HEK293 (cell line): ENCODE results near the gene ZNF564.
A peak's percentile ranks its signal among the peaks of the same experiment; 100 is the strongest.

Experiments
- CTCF ChIA-PET: fragments of 350-600 bp; formaldehyde crosslinking; extraction: SDS; loops from one replicate; lab custom pipeline; 2021; ENCODE audit warnings: antibody characterized with exemption; lab: Yijun Ruan, JAX
- POLR2A ChIA-PET: fragments of 300-600 bp; formaldehyde crosslinking; extraction: SDS; loops from one replicate; lab custom pipeline; 2020; ENCODE audit warnings: antibody characterized with exemption, inconsistent platforms; lab: Yijun Ruan, JAX
- H3K27ac ChIP-seq: fragments of 200-500 bp; sonication (Bioruptor generic); 2 replicates; pipeline ENCODE4 v1.5.1; 2014; ENCODE audit warnings: low read depth, low read length, control low read depth, inconsistent platforms; ENCODE audit errors: extremely low read depth
- H3K36me3 ChIP-seq, 2 experiments: fragments of 200-500 bp in 1 of 2; sonication (Bioruptor generic) in 1 of 2; 1 replicate in 1 of 2; 2 replicates in 1 of 2; pipeline ENCODE4 v1.5.1; 2014 to 2017; ENCODE audit warnings: inconsistent platforms in 2 of 2, low read length in 2 of 2; ENCODE audit not compliant: control insufficient read depth in 2 of 2, insufficient read depth in 1 of 2
- H3K4me1 ChIP-seq: fragments of 200-500 bp; sonication (Bioruptor generic); 2 replicates; pipeline ENCODE4 v1.5.1; 2014; ENCODE audit warnings: mild to moderate bottlenecking, low read length, inconsistent platforms; ENCODE audit not compliant: control insufficient read depth, insufficient read depth
- H3K4me3 ChIP-seq: 2 replicates; pipeline ENCODE4 v1.5.1; 2011; ENCODE audit warnings: low read depth, mild to moderate bottlenecking, control low read depth, low read length, moderate library complexity
- H3K9me3 ChIP-seq: fragments of 200-500 bp; sonication (Bioruptor generic); 2 replicates; pipeline ENCODE4 v1.5.1; 2014; ENCODE audit warnings: low read depth, low read length, inconsistent platforms; ENCODE audit not compliant: control insufficient read depth, insufficient read depth
- BCL11A ChIP-seq: fragments of 450-650 bp; formaldehyde crosslinking; IDR thresholded peaks from 2 replicates; pipeline ENCODE4 v1.5.1; 2016; ENCODE audit warnings: low read depth, missing biosample characterization, missing genetic modification characterization
- KLF1 ChIP-seq: fragments of 450-650 bp; formaldehyde crosslinking; IDR thresholded peaks from 2 replicates; pipeline ENCODE4 v1.5.1; 2016; ENCODE audit warnings: missing biosample characterization, missing genetic modification characterization
- PRDM1 ChIP-seq: fragments of 450-650 bp; formaldehyde crosslinking; IDR thresholded peaks from 2 replicates; pipeline ENCODE4; 2016; ENCODE audit warnings: missing biosample characterization, missing genetic modification characterization
- SETDB1 ChIP-seq: IDR thresholded peaks from one replicate; pipeline ENCODE4 v1.6.1; 2017; ENCODE audit warnings: mild to moderate bottlenecking, low read length, moderate library complexity, mixed read lengths; ENCODE audit not compliant: insufficient read length
- YY1 ChIP-seq: fragments of 450-650 bp; formaldehyde crosslinking; IDR thresholded peaks from 2 replicates; pipeline ENCODE4 v1.5.1; 2018; ENCODE audit warnings: missing biosample characterization, missing genetic modification characterization
- ZBTB21 ChIP-seq: fragments of 450-650 bp; formaldehyde crosslinking; IDR thresholded peaks from 2 replicates; pipeline ENCODE4 v1.5.1; 2017; ENCODE audit warnings: missing biosample characterization, missing genetic modification characterization
- ZBTB7A ChIP-seq: fragments of 450-650 bp; formaldehyde crosslinking; IDR thresholded peaks from 2 replicates; pipeline ENCODE4 v1.5.1; 2016; ENCODE audit warnings: low read depth, missing biosample characterization, missing genetic modification characterization
- ZEB2 ChIP-seq: fragments of 450-650 bp; formaldehyde crosslinking; IDR thresholded peaks from 2 replicates; pipeline ENCODE4 v1.5.1; 2016; ENCODE audit warnings: missing biosample characterization, missing genetic modification characterization
- ZFHX2 ChIP-seq: fragments of 450-650 bp; formaldehyde crosslinking; conservative IDR thresholded peaks from 2 replicates; pipeline ENCODE4 v1.5.1; 2016; ENCODE audit warnings: missing biosample characterization, missing genetic modification characterization
- ZNF157 ChIP-seq: fragments of 450-650 bp; formaldehyde crosslinking; IDR thresholded peaks from 2 replicates; pipeline ENCODE4 v1.5.1; 2016; ENCODE audit warnings: missing biosample characterization, missing genetic modification characterization
- ZNF202 ChIP-seq: fragments of 450-650 bp; formaldehyde crosslinking; IDR thresholded peaks from 2 replicates; pipeline ENCODE4 v1.5.1; 2016; ENCODE audit warnings: missing biosample characterization, missing genetic modification characterization, borderline replicate concordance
- ZNF239 ChIP-seq: fragments of 450-650 bp; formaldehyde crosslinking; IDR thresholded peaks from 2 replicates; pipeline ENCODE4 v1.5.1; 2016; ENCODE audit warnings: missing biosample characterization, missing genetic modification characterization
- ZNF292 ChIP-seq: fragments of 450-650 bp; formaldehyde crosslinking; IDR thresholded peaks from 2 replicates; pipeline ENCODE4 v1.5.1; 2016; ENCODE audit warnings: low read depth, missing biosample characterization, missing genetic modification characterization, borderline replicate concordance
- ZNF341 ChIP-seq: fragments of 450-650 bp; formaldehyde crosslinking; IDR thresholded peaks from 2 replicates; pipeline ENCODE4; 2016; ENCODE audit warnings: low read depth, missing biosample characterization, missing genetic modification characterization
- ZNF366 ChIP-seq: fragments of 450-650 bp; formaldehyde crosslinking; conservative IDR thresholded peaks from 2 replicates; pipeline ENCODE4 v1.5.1; 2016; ENCODE audit warnings: missing biosample characterization, missing genetic modification characterization
- ZNF416 ChIP-seq: fragments of 450-650 bp; formaldehyde crosslinking; IDR thresholded peaks from 2 replicates; pipeline ENCODE4 v1.5.1; 2016; ENCODE audit warnings: missing biosample characterization, missing genetic modification characterization
- ZNF426 ChIP-seq: fragments of 450-650 bp; formaldehyde crosslinking; IDR thresholded peaks from 2 replicates; pipeline ENCODE4 v1.5.1; 2017; ENCODE audit warnings: missing biosample characterization, missing genetic modification characterization, mild to moderate bottlenecking, inconsistent platforms, moderate library complexity
- ZNF473 ChIP-seq: fragments of 450-650 bp; formaldehyde crosslinking; IDR thresholded peaks from 2 replicates; pipeline ENCODE4 v1.5.1; 2017; ENCODE audit warnings: missing biosample characterization, missing genetic modification characterization
- ZNF501 ChIP-seq: fragments of 450-650 bp; formaldehyde crosslinking; IDR thresholded peaks from 2 replicates; pipeline ENCODE4 v1.5.1; 2016; ENCODE audit warnings: missing biosample characterization, missing genetic modification characterization
- ZNF530 ChIP-seq: fragments of 450-650 bp; formaldehyde crosslinking; IDR thresholded peaks from 2 replicates; pipeline ENCODE4 v1.5.1; 2016; ENCODE audit warnings: low read depth, missing biosample characterization, missing genetic modification characterization
- ZNF549 ChIP-seq: fragments of 450-650 bp; IDR thresholded peaks from 2 replicates; pipeline ENCODE4 v1.5.1; 2018; ENCODE audit warnings: missing biosample characterization, missing genetic modification characterization, mild to moderate bottlenecking, inconsistent platforms, moderate library complexity
- ZNF555 ChIP-seq: fragments of 450-650 bp; formaldehyde crosslinking; conservative IDR thresholded peaks from 2 replicates; pipeline ENCODE4 v1.5.1; 2017; ENCODE audit warnings: missing biosample characterization, mild to moderate bottlenecking, missing genetic modification characterization, inconsistent platforms
- ZNF558 ChIP-seq: fragments of 450-650 bp; formaldehyde crosslinking; IDR thresholded peaks from 2 replicates; pipeline ENCODE4 v1.5.1; 2016; ENCODE audit warnings: missing biosample characterization, missing genetic modification characterization
- ZNF571 ChIP-seq: fragments of 450-650 bp; formaldehyde crosslinking; IDR thresholded peaks from 2 replicates; pipeline ENCODE4 v1.5.0; 2017; ENCODE audit warnings: missing biosample characterization, missing genetic modification characterization
- ZNF585B ChIP-seq: fragments of 450-650 bp; formaldehyde crosslinking; IDR thresholded peaks from 2 replicates; pipeline ENCODE4 v1.5.1; 2016; ENCODE audit warnings: missing biosample characterization, missing genetic modification characterization
- ZNF768 ChIP-seq: fragments of 450-650 bp; formaldehyde crosslinking; IDR thresholded peaks from 2 replicates; pipeline ENCODE4 v1.5.1; 2018; ENCODE audit warnings: missing biosample characterization, mild to moderate bottlenecking, missing genetic modification characterization
- ZNF785 ChIP-seq: fragments of 450-650 bp; formaldehyde crosslinking; IDR thresholded peaks from 2 replicates; pipeline ENCODE4 v1.5.1; 2016; ENCODE audit warnings: missing biosample characterization, missing genetic modification characterization
- TF ChIP-seq, protein P1 (sequence below): fragments of 450-650 bp; formaldehyde crosslinking; IDR thresholded peaks from 2 replicates; pipeline ENCODE4 v1.5.1; 2016; ENCODE audit warnings: missing biosample characterization, missing genetic modification characterization
- TF ChIP-seq, protein P2 (sequence below): fragments of 450-650 bp; formaldehyde crosslinking; IDR thresholded peaks from 2 replicates; pipeline ENCODE4 v1.5.1; 2016; ENCODE audit warnings: missing biosample characterization, missing genetic modification characterization
- TF ChIP-seq, protein P3 (sequence below): fragments of 450-650 bp; formaldehyde crosslinking; IDR thresholded peaks from 2 replicates; pipeline ENCODE4 v1.5.1; 2017; ENCODE audit warnings: missing biosample characterization, missing genetic modification characterization
- TF ChIP-seq, protein P4 (sequence below): fragments of 450-650 bp; formaldehyde crosslinking; IDR thresholded peaks from 2 replicates; pipeline ENCODE4 v1.5.1; 2017; ENCODE audit warnings: missing biosample characterization, missing genetic modification characterization
- TF ChIP-seq, protein P5 (sequence below): fragments of 450-650 bp; formaldehyde crosslinking; IDR thresholded peaks from 2 replicates; pipeline ENCODE4 v1.5.1; 2016; ENCODE audit warnings: missing biosample characterization, missing genetic modification characterization

Gene ZNF564

DNA sequence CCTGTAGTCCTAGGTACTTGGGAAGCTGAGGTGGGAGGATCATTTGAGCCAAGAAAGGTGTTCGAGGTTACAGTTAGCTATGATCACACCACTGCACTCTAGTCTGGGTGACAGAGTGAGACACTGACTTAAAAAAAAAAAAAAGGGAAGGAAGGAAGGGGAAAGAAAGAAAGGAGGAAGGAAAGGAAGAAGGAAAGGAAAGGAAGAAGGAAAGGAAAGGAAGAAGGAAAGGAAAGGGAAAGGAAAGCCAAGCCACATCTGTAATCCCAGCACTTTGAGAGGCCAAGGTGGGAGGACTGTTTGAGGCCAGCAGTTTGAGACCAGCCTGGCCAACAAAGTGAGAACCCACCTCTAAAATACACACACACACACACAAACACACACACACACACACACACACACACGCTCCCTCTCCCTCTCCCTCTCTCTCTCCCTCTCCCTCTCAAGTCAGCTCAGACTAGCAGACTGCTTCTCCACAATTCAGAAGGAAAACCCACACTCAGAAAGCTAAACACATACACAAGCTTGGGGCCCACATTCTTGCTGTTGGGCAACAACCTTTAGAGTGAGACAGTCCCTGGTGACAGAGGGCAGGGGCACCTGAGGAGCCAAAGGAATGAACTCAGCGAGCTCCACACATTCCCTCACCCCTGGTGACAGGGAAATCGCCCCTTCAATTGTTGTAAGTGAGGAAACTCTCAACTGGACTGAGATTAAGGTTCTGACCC lies 69.3 kb downstream of the ZNF564 start:
- CTCF ChIA-PET = interaction anchor here (0.5 to 0.6 kb wide), 2 partner anchors 42 to 198 kb away, joined by 3 read pairs; no protein-coding TSS in a partner anchor
- TF ChIP-seq, protein P1, sequence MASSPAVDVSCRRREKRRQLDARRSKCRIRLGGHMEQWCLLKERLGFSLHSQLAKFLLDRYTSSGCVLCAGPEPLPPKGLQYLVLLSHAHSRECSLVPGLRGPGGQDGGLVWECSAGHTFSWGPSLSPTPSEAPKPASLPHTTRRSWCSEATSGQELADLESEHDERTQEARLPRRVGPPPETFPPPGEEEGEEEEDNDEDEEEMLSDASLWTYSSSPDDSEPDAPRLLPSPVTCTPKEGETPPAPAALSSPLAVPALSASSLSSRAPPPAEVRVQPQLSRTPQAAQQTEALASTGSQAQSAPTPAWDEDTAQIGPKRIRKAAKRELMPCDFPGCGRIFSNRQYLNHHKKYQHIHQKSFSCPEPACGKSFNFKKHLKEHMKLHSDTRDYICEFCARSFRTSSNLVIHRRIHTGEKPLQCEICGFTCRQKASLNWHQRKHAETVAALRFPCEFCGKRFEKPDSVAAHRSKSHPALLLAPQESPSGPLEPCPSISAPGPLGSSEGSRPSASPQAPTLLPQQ (tag by site-specific recombination) = peak; percentile 54
- TF ChIP-seq ZNF366 (tag by site-specific recombination) (peak; percentile 61; the same call in 1 of the 2 replicates), ZNF473 (tag by site-specific recombination) (no peak), ZNF416 (tag by site-specific recombination) (no peak), ZBTB21 (no peak), ZNF768 (tag by site-specific recombination) (no peak), ZNF785 (tag by site-specific recombination) (no peak), SETDB1 (no peak), ZNF202 (tag by site-specific recombination) (no peak), ZBTB7A (tag by site-specific recombination) (no peak), ZNF239 (no peak), ZFHX2 (tag by site-specific recombination) (no peak), ZNF555 (tag by site-specific recombination) (no peak), ZNF549 (tag by site-specific recombination) (no peak), ZNF426 (tag by site-specific recombination) (no peak), ZNF585B (tag by site-specific recombination) (no peak), BCL11A (tag by site-specific recombination) (no peak), ZNF571 (tag by site-specific recombination) (no peak), YY1 (tag by site-specific recombination) (no peak), ZNF341 (tag by site-specific recombination) (no peak), ZNF292 (tag by site-specific recombination) (no peak), ZNF530 (tag by site-specific recombination) (0 out of 2 replicates have a peak, but pooled peaks have one; percentile 43), ZNF558 (no peak), KLF1 (tag by site-specific recombination) (no peak), PRDM1 (tag by site-specific recombination) (peak; percentile 97), ZNF501 (no peak), ZNF157 (no peak), ZEB2 (tag by site-specific recombination) (no peak)
- TF ChIP-seq, protein P2, sequence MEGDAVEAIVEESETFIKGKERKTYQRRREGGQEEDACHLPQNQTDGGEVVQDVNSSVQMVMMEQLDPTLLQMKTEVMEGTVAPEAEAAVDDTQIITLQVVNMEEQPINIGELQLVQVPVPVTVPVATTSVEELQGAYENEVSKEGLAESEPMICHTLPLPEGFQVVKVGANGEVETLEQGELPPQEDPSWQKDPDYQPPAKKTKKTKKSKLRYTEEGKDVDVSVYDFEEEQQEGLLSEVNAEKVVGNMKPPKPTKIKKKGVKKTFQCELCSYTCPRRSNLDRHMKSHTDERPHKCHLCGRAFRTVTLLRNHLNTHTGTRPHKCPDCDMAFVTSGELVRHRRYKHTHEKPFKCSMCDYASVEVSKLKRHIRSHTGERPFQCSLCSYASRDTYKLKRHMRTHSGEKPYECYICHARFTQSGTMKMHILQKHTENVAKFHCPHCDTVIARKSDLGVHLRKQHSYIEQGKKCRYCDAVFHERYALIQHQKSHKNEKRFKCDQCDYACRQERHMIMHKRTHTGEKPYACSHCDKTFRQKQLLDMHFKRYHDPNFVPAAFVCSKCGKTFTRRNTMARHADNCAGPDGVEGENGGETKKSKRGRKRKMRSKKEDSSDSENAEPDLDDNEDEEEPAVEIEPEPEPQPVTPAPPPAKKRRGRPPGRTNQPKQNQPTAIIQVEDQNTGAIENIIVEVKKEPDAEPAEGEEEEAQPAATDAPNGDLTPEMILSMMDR (tag by site-specific recombination) = no peak
- TF ChIP-seq, protein P3, sequence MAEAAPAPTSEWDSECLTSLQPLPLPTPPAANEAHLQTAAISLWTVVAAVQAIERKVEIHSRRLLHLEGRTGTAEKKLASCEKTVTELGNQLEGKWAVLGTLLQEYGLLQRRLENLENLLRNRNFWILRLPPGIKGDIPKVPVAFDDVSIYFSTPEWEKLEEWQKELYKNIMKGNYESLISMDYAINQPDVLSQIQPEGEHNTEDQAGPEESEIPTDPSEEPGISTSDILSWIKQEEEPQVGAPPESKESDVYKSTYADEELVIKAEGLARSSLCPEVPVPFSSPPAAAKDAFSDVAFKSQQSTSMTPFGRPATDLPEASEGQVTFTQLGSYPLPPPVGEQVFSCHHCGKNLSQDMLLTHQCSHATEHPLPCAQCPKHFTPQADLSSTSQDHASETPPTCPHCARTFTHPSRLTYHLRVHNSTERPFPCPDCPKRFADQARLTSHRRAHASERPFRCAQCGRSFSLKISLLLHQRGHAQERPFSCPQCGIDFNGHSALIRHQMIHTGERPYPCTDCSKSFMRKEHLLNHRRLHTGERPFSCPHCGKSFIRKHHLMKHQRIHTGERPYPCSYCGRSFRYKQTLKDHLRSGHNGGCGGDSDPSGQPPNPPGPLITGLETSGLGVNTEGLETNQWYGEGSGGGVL (tag by site-specific recombination) = peak; percentile 57; the same call in 1 of the 2 replicates
- TF ChIP-seq, protein P4, sequence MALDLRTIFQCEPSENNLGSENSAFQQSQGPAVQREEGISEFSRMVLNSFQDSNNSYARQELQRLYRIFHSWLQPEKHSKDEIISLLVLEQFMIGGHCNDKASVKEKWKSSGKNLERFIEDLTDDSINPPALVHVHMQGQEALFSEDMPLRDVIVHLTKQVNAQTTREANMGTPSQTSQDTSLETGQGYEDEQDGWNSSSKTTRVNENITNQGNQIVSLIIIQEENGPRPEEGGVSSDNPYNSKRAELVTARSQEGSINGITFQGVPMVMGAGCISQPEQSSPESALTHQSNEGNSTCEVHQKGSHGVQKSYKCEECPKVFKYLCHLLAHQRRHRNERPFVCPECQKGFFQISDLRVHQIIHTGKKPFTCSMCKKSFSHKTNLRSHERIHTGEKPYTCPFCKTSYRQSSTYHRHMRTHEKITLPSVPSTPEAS (tag by site-specific recombination) = peak; percentile 79
- TF ChIP-seq, protein P5, sequence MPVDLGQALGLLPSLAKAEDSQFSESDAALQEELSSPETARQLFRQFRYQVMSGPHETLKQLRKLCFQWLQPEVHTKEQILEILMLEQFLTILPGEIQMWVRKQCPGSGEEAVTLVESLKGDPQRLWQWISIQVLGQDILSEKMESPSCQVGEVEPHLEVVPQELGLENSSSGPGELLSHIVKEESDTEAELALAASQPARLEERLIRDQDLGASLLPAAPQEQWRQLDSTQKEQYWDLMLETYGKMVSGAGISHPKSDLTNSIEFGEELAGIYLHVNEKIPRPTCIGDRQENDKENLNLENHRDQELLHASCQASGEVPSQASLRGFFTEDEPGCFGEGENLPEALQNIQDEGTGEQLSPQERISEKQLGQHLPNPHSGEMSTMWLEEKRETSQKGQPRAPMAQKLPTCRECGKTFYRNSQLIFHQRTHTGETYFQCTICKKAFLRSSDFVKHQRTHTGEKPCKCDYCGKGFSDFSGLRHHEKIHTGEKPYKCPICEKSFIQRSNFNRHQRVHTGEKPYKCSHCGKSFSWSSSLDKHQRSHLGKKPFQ (tag by site-specific recombination) = no peak

More for the DNA sequence above, 69.3 kb downstream of the ZNF564 start:
- POLR2A ChIA-PET = interaction anchor here (0.6 to 4.2 kb wide), 3 partner anchors 13 to 149 kb away, joined by 5 to 32 read pairs (median 6); partner anchors contain the start of gene ZNF563
- H3K9me3 ChIP-seq = no peaks in the 10 kb centered on the region
- no peaks in the 10 kb centered on the region for H3K4me1 ChIP-seq
- H3K4me3 ChIP-seq = no peak overlapping the region
- no peak overlapping the region for H3K27ac ChIP-seq
- no peaks in the 10 kb centered on the region; a peak in 1 of 3 replicates for H3K36me3 ChIP-seq
